Glomerular endothelial cell (primary cell): ENCODE results near the gene TMEM225. TPM values are rescaled to one million over a fixed set of nuclear protein-coding genes. Genes with fewer than 3 reads are reported as not detected.
"Not testable (repeated sequence)": the region's sequence is repeated elsewhere in the genome, so short reads cannot be mapped to it uniquely, and the experiment has no call there.

Experiments used
- DNase-seq: peaks from one replicate; pipeline ENCODE4 v3.0.0-alpha.2; 2011; ENCODE audit warnings: low read depth, low spot score; ENCODE audit errors: extremely low read depth
- total RNA-seq: library from RNA; depleted of rRNA; stranded (reverse); fragments of >200 nt; gene quantifications from 2 replicates; pipeline ENCODE4 v1.2.3, GENCODE V29; 2015

The TMEM225 gene
- total RNA-seq, result not detected in 2 replicates

GRCh38 chr11:123885570-123885969 lies at the start of gene TMEM225:
TSS of gene TMEM225 (minus strand) at chr11:123885670. CDS start at chr11:123885425, 245 bp downstream.
- DNase-seq, result no peak

- DNase-seq, result no peak
Measured at GRCh38 chr11:123924027-123924426, 38.6 kb upstream of the TMEM225 start.

GRCh38 chr11:123920943-123921342 lies 35.5 kb upstream of the TMEM225 start:
- DNase-seq, result no peak

- DNase-seq, result no peak
Measured at GRCh38 chr11:123905826-123906225, 20.4 kb upstream of the TMEM225 start.

- no peak for DNase-seq
Measured at GRCh38 chr11:123904932-123905331, 19.5 kb upstream of the TMEM225 start.

GRCh38 chr11:123903932-123904331 lies 18.5 kb upstream of the TMEM225 start:
- no peak for DNase-seq

GRCh38 chr11:123901867-123902266 lies 16.4 kb upstream of the TMEM225 start, which contains the start of gene OR8D4:
TSS of gene OR8D4 (plus strand) at chr11:123902167. CDS start at chr11:123906432, 4,265 bp downstream.
- no peak for DNase-seq

GRCh38 chr11:123899792-123900191 lies 14.3 kb upstream of the TMEM225 start:
- no peak for DNase-seq

- DNase-seq, result no peak
Measured at GRCh38 chr11:123892031-123892430, 6.6 kb upstream of the TMEM225 start.

- no peak for DNase-seq
Measured at GRCh38 chr11:123880912-123881311, 4.6 kb downstream of the TMEM225 start.

- not testable (repeated sequence) for DNase-seq
Measured at GRCh38 chr11:123867795-123868194, 17.7 kb downstream of the TMEM225 start.

- DNase-seq, result not testable (repeated sequence)
Measured at GRCh38 chr11:123865293-123865692, 20.2 kb downstream of the TMEM225 start.

- no peak for DNase-seq
Measured at GRCh38 chr11:123859731-123860130, 25.7 kb downstream of the TMEM225 start.

- DNase-seq, result no peak
Measured at GRCh38 chr11:123856444-123856843, 29.0 kb downstream of the TMEM225 start.

- DNase-seq, result no peak
Measured at GRCh38 chr11:123853038-123853437, 32.4 kb downstream of the TMEM225 start.

- no peak for DNase-seq
Measured at GRCh38 chr11:123852321-123852720, 33.1 kb downstream of the TMEM225 start.

GRCh38 chr11:123851110-123851509 lies 34.4 kb downstream of the TMEM225 start:
- DNase-seq, result no peak

GRCh38 chr11:123841174-123841573 lies 44.3 kb downstream of the TMEM225 start:
- DNase-seq, result peak; percentile 16

GRCh38 chr11:123839131-123839530 lies 46.3 kb downstream of the TMEM225 start:
- DNase-seq, result no peak

- DNase-seq, result no peak
Measured at GRCh38 chr11:123838659-123839058, 46.8 kb downstream of the TMEM225 start.

GRCh38 chr11:123838199-123838598 lies 47.3 kb downstream of the TMEM225 start:
- DNase-seq, result no peak

- DNase-seq, result no peak
Measured at GRCh38 chr11:123833095-123833494, 52.4 kb downstream of the TMEM225 start.
